Esophagus mucosa (tissue), 1 donor: ENCODE results near the gene CCDC191. TPM values are rescaled to one million over a fixed set of nuclear protein-coding genes. Genes with fewer than 3 reads are reported as not detected.

Experiments
- ATAC-seq: fragments of 200-7000 bp; cut with Tn5 transposase; one replicate; pipeline ENCODE4 v1.9.1; 2020
- total RNA-seq: library from RNA; stranded (reverse); gene quantifications from one replicate; pipeline ENCODE4 v1.2.4, GENCODE V29; 2023
- donor health status: DM: yes; HTN: yes; CAD: no.

Gene CCDC191, protein sequence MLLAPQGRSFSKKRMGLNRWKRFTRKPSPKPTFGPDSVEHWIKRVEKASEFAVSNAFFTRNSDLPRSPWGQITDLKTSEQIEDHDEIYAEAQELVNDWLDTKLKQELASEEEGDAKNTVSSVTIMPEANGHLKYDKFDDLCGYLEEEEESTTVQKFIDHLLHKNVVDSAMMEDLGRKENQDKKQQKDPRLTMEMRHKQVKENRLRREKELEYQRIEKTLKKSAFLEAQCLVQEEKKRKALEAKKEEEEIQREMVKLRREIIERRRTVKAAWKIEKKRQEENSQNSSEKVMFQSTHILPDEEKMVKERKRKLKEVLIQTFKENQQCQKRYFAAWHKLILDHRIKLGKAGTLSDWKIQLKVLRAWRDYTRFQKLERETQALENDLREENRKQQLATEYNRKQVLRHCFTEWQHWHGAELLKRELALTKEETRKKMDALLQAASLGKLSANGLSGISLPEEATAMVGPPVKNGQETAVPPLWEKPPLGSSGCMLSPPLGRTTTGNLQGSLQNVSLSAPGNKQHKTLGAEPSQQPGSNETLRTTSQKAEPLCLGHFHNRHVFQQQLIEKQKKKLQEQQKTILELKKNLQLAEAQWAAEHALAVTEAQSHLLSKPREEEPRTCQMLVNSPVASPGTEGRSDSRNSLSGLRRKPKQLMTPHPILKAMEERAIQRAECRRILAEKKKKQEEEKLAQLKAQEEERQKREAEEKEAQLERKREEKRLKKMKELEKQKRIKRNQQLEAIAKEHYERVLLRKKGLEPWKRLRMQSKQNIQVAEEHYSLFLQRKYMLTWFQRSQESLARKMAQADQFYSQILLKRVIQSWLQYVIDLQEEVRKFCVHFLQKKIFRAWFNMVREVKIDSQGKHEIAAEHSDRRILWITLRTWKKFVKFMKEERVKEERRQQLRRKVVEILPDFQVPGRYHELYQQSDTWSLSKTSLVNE
- 1.6 TPM for total RNA-seq

GRCh38 chr3:114056130-114057010, at the start of gene CCDC191, which contains the start of gene QTRT2:
Gene CCDC191 (minus strand): TSS chr3:114056526. CDS start chr3:114056466, 60 bp downstream.
Gene QTRT2 (plus strand): TSS chr3:114056737. CDS start chr3:114065258, 8,521 bp downstream.
- ATAC-seq: peak; percentile 100

DNA sequence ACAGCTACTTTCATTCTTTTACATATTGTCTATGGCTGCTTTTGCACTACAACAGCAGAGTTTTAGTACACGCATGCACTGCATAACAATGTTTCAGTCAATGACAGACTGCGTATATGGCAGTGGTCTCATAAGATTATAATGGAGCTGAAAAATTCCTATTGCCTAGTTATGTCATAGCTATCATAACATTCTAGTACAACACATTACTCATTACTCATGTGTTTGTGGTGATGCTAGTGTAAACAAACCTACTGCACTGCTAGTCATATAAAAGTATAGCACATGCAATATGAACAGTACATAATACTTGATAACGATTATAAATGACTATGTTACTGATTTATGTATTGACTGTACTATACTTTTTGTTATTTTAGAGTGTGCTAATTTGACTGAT, 48.1 kb upstream of the CCDC191 start:
- ATAC-seq: no peak

GRCh38 chr3:114103858-114104257, 47.5 kb upstream of the CCDC191 start:
- no peak for ATAC-seq

DNA sequence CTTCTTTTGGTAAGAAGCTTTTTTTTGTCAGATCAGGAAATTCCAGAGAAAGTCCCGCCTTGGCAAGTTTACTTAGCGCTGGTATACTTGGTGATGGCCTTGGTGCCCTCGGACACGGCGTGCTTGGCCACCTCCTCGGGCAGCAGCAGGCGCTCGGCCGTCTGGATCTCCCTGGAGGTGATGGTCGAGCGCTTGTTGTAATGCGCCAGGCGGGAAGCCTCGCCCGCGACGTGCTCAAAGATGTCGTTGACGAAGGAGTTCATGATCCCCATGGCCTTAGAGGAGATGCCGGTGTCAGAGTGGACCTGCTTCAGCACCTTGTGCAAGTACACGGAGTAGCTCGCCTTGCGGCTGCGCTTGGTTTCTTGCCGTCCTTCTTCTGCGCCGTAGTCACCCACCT, 46.9 kb upstream of the CCDC191 start:
- ATAC-seq: no peak

DNA sequence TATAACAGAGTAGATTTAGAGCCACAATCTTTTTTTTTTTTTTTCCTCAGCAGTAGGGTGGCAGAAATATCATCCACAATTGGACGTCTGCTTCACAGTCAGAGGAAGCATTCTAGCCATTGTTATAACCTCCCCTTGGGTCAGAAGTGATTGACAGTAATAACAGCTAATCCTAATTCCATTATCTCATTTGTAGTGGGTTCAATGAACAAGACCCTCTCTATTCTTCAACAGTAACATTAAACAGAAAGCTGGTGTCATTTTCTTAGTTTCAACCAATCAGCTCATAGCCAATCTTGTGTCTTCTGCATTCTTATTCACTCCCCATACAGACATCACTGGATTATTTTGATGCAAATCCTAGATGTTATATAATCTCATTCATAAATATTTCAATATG, 44.8 kb upstream of the CCDC191 start:
- no peak for ATAC-seq

DNA sequence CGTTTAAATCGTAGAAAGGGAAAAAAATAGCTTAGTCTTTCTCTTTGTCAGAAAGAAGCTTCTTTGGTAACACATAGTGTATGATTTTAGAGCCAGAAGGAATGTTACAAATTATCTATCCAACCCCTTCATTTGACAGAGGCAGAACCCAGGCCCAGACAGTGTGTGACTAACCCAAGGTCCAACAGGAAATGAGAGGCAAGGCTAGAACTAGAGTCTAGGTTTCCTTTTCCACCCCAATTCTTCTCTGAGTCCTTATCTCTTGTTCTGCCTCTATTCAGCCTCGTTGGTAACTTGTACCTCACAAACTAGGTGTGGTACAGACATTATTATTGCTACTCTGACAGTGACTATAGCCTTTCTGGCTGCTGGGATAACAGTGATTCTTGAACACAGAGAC, 39.5 kb upstream of the CCDC191 start:
- ATAC-seq: no peak

DNA sequence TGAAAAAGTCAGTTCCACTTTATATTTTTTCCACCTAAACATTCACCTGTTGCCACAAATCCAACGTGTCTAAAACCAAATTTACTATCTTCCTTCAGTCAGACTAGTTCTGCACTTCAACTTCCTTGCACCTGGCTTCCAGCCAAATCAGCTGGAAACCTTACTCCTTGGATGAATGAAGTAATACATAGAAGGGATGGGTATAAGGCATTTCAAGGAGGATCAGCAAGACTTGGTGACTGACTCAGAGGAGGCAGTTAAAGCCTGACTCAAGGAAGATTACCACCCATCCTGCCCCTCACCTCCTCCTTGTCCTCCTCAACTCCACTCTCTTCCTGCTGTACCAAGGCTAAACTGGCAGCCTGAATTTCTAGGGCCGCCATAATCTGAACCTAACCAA, 37.3 kb upstream of the CCDC191 start:
- peak; percentile 95 for ATAC-seq

DNA sequence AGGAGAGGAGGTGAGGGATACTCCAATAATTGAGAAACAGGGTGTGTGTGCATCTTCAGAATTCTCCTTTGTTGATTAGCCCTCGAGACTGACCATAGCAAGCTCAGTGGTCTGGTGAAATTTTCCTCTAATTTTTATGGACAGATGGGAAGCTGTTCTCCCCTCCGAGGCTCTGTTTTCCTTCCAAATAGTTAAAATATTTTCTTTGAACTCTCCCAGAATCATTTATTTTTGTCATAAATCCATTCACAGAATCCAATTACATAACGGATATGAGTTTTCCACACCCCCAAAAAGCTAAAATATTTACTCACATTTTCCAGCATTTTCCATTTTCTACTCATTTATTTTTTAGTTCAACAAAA, 36.7 kb upstream of the CCDC191 start:
- no peak for ATAC-seq

- no peak for ATAC-seq
Observed at GRCh38 chr3:114092151-114093015, 36.1 kb upstream of the CCDC191 start.

- no peak for ATAC-seq
Observed at GRCh38 chr3:114089675-114090074, 33.3 kb upstream of the CCDC191 start.

- no peak for ATAC-seq
Observed at GRCh38 chr3:114086356-114086755, 30.0 kb upstream of the CCDC191 start.

GRCh38 chr3:114083112-114083511, 26.8 kb upstream of the CCDC191 start:
- no peak for ATAC-seq

DNA sequence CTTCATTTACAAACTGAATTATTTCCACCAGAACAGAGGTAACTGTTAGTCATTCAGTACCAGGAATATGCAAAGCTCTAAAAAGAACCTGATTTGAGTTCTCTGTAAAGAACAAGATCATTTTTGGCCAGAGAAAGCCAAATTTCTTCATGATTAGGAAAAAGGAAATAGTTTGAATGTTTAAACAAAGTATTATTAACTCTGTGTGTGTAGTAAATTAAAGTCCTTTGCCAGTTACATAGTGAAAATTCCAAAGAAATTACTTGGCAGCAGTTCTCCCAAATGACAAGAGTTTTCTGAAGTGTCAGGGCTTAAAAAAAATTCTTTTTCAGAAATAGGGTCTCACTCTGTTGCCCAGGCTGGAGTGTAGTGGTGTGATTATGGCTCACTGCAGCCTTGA, 24.7 kb upstream of the CCDC191 start:
- no peak for ATAC-seq

DNA sequence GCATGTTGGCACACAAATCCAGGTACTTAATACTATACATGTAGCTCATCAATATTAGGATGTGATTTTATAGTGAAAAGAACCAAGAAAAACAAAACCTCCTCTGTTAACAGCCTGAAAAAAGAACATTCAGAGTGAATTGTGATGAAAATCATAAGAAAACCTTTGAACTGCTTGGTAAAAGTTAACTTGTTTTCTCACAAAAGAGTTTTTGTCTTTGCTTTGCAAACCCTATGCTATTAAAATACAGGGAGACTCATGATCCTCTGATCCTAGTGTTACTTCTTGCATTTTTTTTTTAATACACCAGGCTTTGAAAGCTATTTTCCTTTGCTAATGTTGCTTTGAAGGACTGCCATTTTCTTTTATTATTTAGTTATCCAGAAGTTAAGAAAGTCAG, 23.9 kb upstream of the CCDC191 start:
- no peak for ATAC-seq

- no peak for ATAC-seq
Observed at GRCh38 chr3:114079761-114080160, 23.4 kb upstream of the CCDC191 start.

DNA sequence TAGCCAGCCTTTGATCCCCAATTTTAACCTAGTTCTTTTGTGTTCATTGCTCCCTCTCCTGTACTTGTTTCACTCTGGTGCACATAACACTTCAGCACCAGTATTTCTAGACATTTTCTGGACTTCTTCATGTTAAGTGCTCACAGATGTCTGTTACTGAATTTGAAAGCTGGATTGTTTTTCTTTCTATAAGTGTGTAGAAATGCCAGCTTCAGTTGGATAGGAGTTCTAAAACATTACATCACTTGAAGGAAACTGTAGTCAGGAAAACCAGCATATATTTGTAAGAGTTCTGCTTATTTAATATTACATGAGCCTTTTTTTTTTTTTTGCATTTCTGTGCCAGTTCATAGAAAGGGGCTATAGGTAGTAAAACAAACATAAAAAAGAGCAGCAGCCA, 21.8 kb upstream of the CCDC191 start:
- no peak for ATAC-seq

GRCh38 chr3:114076711-114077110, 20.4 kb upstream of the CCDC191 start:
- ATAC-seq: no peak

DNA sequence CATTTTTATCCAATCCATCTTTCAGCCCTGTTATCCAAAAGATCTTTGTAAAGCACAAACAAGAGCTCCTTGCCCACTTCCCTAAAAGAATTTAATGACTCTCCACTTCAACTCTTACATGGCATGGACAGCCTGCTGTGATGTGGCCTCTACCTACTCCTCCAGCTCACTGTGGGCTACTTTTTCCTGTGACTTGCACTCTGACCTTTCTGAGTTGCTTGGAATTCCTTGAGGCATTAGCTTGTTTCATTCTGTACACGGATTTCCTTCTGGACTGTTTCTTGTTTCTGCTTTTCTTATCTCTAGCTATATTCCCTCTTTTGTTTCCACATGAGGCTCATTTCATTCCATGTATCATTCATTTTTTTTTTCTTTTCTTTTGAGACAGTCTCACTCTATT, 15.5 kb upstream of the CCDC191 start:
- ATAC-seq: no peak

DNA sequence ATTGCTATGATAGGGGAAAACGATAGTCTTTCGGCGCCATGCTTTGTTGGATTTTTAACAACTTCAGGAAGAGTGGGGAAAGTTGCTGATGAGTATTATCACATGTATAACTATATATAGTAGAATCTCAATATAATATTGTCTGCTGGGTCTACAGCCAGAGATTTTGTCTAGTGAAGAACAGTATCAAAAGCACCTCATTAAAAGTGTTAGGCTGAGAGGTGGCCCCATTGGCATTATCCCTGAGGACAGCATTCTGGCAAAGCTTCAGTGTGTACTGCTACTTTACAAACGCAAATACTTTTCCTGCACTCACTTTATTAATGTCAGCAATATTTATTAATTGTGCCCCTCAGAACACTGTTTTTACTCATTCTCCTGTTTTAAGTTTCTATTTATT, 12.0 kb upstream of the CCDC191 start:
- no peak for ATAC-seq

DNA sequence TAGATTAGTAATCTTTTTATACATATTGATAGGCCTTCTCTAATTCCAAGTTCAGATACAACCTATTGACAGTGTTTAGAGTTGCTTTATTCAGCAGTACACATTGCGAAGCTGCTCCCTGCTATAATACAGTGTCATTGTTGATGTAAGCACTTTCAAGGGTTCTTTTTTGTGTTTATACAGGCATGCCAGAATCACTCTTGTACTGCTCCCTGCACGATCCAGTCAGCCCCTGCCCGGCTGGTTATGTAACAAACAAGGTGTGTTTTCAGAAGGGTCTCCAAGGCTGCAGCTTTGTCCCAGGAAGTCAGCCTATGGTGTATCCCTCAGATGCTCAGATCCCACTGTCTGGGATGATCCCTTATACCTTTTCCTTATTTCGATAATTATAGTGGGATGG, 11.5 kb upstream of the CCDC191 start:
- no peak for ATAC-seq

DNA sequence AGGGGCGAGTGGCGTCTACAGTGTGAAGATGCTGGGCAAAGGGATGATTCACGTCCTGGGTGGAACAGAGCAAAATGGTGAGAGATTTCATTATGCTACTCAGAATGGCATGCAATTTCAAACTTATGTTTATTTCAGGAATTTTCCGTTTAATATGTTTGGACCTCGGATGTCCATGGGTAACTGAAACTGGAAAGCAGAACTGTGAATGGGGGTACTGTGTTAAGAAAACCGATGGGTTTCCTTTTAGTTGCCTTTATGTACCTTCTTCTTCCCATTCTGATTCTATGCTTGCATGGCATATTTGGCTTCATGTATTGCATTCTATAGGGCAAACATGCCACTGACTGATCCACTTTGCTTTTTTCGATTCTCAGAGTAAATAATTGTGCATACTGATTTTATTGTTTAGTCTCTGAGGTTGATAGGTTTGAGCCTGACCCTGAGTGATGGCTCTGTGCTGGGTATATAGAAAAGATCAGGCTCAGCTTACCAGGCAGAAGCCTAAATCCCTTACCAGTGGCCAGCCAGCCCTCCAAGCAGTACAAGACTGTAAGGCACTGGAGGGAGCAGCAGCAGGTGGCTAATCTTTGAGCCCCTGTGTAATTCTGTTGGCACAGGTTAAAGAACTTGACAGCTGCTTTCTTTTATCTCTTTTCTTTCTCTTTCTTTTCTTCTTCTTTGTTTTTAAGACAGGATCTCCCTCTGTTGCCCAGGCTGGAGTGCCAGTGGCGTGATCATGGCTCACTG, 4.8 kb upstream of the CCDC191 start:
- ATAC-seq: no peak
